Stimulated activated CD8-positive, alpha-beta memory T cell treated with anti-CD3 and anti-CD28 coated beads, Interleukin-4, amount 100 ng/mL, for 24 hours (primary cell): ENCODE results near the gene LRRIQ4.

Experiments
- DNase-seq: peaks from one replicate; pipeline ENCODE4 v3.0.0-alpha.2; 2020; ENCODE audit warnings: low read depth

The LRRIQ4 gene

DNA sequence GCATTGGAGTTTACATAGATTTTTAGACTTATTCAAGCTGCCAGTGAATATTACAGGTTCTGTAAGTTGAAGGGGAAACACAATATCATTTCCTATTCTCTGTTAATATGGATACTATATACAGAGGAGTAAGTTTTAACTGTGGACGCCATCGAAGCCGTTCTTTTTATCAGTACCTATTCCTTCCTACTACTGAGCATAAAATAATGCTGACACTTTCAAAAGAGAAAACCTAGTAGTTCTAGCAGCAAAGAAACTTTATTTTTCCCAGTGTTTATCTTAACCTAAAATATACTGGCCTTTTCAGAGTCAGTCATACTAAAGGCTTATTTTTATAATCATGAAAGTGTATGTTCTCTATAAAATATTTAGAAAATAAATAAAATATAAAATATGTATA is 42.8 kb downstream of the LRRIQ4 start:
- no peak for DNase-seq

DNA sequence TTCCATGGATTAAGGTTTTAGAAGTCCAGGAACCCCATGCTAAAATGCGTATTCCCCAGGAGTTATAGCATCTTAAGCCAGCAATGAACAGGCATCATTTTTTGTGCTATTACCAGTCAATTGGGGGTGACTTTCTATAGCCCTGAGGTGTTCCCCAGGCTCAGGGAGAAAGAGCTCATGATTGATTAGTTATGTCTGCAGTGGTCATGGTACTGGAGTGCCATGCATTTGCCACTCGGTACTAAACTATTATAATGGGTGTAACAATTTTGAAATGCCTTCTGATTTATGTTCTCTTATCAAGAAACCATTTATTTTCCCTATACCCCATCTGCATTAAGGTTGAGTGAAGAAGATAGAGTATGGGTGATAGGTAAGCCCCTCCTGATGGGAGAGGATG is 45.1 kb downstream of the LRRIQ4 start:
- DNase-seq, result no peak

DNA sequence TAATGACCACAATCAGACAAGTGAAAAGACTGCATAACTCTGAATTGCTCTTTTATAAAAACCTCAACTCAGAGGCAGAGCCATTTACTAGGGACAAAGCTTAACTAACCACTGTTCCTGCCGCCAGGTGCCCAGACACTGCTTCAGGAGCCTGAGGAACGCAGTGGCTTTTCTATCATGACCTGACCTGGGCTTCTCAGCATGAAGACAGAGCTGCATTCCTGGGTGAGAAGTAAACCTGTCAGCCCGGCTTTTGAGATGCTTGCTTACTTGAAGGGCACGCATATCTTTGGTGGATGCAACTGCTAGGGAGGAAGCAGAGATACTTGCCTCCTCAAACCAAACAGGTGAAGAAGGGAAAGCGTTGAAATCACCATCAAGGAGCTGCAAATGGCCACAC is 49.2 kb downstream of the LRRIQ4 start:
- DNase-seq, result no peak

DNA sequence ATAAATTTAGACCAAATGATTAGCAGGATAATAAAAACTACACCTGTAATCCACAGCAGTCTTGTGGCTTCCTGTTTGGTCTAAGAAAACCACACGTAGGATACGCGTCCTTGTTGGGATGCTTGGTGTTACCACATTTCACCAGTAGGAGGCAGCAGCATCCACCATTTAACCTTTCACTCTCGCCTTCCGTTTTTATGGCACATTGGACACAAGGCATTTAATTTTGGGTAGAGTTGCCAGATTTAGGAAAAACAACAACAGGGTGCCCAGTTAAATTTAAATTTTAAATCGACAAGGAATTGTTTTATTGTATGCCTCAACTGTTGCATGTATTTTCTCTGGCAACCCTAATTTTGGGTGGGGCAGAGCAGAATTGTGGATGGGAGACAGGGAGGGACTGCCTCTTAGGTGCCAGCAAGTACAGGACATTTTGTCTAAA is 50.8 kb downstream of the LRRIQ4 start:
- DNase-seq, result peak; percentile 30

DNA sequence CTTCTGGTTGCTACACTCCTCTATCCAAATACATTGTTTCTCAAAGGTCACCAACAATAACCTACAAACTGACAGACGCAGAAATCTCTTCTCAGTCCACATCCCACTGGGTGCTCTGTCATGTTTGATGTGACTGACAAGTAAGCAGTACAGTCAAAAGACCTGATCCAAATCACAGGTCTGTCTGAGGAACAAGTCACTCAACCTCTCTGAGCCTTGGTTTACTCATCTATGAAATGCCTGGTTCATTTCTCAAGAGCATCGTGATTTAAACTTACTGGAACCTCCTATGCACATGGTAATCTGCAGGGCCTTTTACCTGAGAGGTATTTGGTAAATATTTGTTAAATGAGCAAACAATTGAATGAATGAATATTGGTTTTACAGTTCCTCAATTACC is 51.6 kb downstream of the LRRIQ4 start:
- DNase-seq, result no peak

DNA sequence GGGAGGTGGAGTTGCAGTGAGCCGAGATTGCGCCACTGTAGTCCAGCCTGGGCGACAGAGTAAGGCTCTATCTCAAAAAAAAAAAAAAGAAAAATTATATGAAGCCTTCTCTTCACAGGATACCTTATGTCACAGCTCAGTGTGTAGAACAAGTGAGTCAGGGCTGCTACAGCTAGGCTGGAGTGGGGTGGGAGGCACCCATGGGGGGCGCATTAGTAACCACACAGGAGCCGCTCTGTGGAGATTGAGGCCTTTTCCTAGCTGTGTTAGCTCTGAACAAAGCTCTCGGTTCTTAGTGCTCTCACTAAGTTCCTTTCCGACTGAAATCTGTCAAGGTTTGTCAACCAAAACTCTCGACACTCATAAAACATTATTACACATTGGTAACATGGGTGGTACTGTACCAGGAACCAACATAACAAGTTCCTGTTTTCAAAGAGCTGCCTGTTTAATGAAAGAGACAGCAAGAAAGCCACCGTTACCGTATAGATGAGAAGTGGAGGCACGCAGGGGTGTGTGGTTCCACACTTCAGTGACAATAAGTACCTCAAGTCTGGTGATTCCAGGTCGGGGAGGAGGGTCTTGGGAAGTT is 52.6 kb downstream of the LRRIQ4 start:
- peak; percentile 3 for DNase-seq

DNA sequence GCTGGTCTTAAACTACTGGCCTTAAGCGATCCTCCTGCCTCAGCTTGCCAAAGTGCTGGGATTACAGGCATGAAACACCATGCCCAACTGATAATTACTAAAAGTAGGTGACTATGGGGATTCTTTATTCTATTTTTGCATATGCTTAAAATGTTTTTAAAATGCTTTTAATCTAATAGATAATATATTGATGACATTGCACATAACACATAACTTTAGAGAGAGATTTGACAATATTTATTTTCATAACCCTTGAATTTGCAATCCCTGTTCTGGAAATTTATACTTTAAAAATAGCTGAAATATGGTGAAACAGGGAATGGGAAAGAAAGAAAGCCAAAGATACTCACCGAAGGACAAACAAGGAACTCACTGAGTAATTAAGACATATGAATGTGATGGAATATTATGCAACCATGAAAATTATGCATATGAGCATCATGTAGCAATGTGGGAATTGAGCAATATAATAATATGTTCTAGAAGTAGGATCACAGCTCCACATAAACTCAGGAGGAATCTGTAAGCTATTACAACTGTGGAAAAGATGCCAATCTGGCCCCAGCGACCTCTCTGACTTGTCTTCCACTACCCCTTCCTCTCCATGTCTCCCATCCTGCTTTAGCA is 55.0 kb downstream of the LRRIQ4 start:
- no peak for DNase-seq

DNA sequence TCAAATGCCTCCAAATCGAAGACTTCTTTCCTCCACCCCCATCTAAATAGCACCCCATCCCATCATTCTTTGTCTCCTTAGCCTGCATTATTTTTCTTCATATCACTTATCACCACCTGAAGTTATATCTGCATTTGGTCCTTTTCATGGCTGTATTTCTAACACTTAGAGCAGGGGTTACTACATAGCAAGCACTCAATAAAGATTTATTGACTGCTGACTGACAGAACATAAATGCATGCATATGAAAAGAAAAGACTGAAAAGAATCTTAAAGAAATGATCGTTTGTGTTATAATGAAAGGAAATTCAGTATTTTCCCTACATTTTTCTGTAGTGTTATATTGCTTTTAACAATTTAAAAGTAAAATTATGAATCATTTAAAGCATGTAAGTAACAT is 55.7 kb downstream of the LRRIQ4 start:
- DNase-seq, result no peak

DNA sequence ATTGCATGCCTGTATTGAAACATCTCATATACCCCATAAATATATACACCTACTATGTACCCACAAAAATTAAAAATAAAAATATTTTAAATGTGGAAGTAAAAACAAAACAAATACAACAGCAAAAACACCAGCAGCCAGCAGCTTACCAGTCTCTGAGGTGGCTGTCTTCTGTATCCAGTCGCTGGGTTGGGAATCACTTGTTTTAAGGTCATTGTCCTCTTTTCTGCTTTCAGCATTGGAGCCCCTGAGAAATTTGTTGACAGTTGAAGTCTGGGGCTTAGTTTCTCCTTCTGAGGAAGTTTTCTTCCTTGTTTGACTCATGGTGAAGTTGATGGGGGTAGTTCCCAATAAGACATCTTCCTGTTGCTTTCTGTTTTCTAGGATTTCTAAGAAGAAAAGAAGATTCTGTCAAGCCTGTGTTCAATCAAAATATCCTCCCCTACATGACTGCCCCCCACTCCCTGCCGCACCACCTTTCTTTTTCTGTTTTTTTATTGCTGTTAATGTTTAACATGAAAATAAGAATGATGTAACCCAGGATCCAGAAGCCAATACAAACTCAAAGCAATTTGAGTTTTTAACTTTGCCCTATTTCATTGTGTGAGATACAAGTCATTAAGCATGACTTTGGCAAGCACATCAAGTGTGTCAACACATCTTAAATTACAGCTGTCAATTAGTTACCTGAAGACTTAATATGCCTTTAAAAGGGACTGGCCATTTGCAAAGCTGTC is 57.0 kb downstream of the LRRIQ4 start, which contains the start of gene LRRC31:
Gene LRRC31 (minus strand): TSS at position 452 of the 737 bp plus-strand sequence. CDS start 128 bp downstream, at position 324.
- DNase-seq, result no peak

DNA sequence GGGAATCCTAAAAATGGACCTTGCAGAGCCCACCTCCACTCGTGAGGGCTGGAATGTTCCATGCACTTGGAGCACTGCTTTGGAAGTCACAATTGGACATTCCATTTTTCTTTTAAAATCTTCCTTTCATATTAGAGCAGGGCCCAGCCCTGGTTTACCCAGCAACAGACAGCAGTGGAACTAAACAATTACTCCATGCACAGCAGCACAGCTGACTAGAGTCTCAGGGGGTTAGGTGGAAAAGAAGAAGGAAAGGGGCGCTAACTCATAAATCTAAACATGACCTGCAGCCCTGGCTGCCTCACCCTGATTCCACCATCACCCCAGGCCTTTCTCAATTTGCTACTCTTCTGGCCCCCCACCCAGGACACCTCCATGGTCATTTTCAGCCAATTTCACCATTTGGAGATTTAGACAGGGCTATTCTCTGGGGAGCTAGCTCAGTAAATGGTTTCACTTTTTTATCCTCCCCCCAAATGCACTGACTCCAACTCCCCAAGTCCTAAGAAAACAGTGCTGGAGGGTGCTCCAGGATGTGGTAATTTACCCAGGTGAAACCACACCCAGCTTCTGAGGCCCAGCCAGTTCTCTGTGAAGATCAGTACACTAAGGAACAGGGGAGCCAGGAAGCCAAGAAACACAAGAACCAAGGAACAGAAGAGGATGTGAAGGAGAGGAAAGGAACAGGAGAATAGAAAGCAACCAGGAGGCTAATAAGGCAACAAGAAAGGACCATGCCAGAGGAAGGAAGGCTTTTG is 58.6 kb downstream of the LRRIQ4 start:
- no peak for DNase-seq

DNA sequence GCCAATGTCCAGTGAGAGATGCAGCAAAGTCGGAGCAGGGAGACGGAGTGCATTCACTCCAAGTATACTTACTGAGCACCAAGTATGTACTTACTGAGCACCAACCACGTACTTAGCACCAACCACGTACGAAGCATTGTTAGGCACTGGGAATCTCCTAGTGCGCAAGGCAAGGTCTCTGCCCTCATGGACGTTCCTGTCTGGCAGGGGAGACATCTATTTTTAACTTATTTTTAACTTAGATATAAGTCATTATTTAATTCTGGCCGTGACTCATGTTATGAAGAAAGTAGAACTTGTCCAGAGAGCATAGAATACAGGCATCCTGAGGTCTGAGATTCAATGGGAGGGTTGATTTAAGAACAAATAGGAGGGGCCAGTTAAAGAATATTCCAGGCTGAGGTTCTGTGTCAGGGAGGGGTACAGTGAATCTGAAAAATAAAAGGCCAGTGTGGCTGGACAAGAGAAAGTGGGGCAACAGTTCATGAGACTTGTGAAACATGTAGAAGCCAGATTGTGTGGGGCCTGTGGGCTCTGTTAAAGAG is 66.4 kb downstream of the LRRIQ4 start:
- DNase-seq, result no peak

DNA sequence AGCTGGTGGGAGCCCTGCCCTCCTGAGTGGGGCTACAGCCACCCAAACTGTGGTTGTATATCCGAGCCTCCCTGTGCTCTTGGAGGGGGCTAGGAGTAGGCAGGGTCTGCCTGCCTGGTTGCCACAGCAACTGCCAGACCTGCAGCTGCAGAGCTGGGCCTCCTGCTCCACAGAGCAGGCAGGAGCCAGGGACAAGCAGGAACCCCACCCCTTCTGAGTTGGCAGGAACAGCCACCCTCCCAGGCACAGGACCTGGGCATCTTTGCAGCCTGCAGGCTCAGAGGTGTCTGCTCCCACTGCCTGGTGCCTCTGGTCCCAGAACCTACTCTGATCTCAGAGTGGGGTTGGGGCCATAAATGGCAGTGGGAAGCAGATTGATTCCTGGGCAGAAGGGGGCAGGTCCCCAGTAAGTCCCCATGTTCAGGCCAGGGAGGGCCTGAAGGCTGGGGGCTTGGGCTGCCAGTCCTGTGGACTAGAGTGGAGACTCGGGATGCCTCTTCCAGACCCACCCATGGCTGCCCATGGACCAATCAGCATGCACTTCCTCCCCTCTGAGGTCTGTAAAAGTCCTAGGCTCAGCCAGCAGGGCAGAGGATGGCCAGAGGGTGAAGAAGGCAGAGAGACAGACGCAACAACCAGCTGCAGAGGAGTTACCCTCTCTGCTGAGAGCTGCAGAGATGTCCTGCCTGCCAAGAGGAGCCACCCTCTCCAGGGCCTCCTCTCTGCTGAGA is 67.3 kb downstream of the LRRIQ4 start:
- no peak for DNase-seq

DNA sequence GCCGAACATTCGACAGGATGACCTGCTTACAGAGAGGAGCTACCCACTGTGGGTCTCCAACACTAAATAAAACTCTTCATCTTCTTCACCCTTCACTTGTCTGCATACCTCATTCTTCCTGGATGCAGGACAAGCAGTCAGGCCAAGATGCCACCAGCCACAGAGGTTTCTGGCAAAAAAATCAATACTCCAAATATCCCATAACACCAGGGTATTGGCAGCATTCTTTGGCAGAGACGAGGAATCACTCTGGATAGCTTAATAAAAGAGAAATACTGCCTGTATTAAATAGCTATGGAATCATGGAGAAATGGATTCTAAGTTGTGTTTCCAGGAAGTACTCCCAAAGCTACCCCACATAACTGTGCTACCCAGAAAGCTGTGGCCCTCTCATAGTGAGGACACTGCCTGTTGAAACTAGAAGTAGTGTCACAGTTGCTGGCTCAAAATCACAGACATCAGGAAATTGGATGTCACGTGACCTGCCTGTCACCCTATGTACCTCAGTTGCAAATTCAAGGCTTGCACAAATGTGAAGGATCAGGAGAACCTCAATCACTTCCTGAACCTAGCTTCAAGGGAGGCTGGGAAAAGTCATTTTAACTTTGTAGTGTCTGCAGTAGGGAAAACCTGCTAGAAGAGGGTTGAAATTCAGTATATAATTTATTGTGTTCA is 68.0 kb downstream of the LRRIQ4 start:
- no peak for DNase-seq

DNA sequence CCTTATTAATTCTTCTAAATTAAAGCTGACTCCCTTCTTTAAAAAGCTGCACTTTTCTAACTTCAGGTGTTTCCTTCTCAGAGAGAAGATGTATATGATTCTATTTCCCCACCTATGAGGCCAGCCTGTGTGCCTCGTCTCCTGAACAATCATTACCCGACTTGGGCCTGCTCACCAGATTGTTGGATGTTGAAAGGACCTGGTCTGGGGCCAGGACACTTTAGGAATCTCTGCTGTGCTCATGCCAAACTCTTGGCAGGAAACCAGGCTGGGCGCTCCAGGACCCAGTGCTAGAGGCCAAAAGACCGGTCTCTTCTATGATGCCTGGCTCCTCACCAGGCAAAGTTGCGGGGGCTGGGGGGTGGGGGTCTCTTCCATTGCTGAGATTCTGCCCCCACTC is 74.0 kb downstream of the LRRIQ4 start:
- DNase-seq, result no peak
